Gastroesophageal sphincter (tissue), 3 donors: ENCODE data around the gene ZMYND12.

Source experiments
- POLR2A ChIP-seq, 2 donors: fragments of 450-650 bp; IDR thresholded peaks; one replicate each; pipeline ENCODE4 v1.6.1; 2017; ENCODE audit warnings: antibody characterized with exemption in 2 of 2, mild to moderate bottlenecking in 2 of 2, moderate library complexity in 1 of 2
- TF ChIP-seq, protein P1 (sequence below), 4 experiments: fragments of 200-600 bp in 2 of 4; fragments of 450-650 bp in 2 of 4; sonication (generic) in 1 of 4; IDR thresholded peaks; one replicate each; pipeline ENCODE4 v1.5.1; 2017 to 2019; ENCODE audit warnings: antibody characterized with exemption in 4 of 4, mild to moderate bottlenecking in 2 of 4, moderate library complexity in 2 of 4

DNA sequence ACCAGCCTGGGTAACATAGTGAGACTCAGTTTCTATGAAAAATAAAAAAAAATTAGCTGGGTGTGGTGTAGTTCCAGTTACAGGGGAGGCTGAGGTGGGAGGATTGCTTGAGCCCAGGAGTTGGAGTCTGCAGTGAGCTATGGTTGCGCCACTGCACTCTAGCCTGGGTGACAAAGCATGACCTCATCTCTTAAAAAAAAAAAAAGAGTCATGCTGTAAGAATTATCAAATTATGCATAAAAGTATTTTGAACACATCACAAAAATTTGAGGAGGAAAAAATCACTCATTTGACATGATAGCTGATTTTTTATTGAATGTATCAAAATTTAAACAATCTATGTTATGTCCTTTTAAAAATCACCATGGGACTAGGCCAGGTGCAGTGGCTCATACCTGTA is 25.1 kb upstream of the ZMYND12 start:
- no peak for TF ChIP-seq POLR2A (IDR thresholded peaks at IDR 0.05)
- TF ChIP-seq, protein P1, sequence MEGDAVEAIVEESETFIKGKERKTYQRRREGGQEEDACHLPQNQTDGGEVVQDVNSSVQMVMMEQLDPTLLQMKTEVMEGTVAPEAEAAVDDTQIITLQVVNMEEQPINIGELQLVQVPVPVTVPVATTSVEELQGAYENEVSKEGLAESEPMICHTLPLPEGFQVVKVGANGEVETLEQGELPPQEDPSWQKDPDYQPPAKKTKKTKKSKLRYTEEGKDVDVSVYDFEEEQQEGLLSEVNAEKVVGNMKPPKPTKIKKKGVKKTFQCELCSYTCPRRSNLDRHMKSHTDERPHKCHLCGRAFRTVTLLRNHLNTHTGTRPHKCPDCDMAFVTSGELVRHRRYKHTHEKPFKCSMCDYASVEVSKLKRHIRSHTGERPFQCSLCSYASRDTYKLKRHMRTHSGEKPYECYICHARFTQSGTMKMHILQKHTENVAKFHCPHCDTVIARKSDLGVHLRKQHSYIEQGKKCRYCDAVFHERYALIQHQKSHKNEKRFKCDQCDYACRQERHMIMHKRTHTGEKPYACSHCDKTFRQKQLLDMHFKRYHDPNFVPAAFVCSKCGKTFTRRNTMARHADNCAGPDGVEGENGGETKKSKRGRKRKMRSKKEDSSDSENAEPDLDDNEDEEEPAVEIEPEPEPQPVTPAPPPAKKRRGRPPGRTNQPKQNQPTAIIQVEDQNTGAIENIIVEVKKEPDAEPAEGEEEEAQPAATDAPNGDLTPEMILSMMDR (IDR thresholded peaks at IDR 0.05): no peak
